ENCODE measurements around the gene ECE1. TPM values are rescaled to one million over a fixed set of nuclear protein-coding genes. Genes with fewer than 3 reads are reported as not detected.
A peak's percentile ranks its signal among the peaks of the same experiment; 100 is the strongest.

ECE1 gene
- total and polyA plus RNA-seq, 2 of the 13 experiments (the other 11 are each of a cell fraction or from before 2014, with no cell fraction given) = 13.5 to 21.2 TPM

GRCh38 chr1:21326861-21327344 lies 36.6 kb upstream of the ECE1 start (continued):
- peak; percentile 37; the same call in 1 of the 2 replicates for TF ChIP-seq FOXP4 (CRISPR knock-in tag; IDR thresholded peaks at IDR 0.05)
- peak; percentile 52 for TF ChIP-seq HNF4A (CRISPR knock-in tag; IDR thresholded peaks at IDR 0.05)
- TF ChIP-seq PAXIP1 (CRISPR knock-in tag; conservative IDR thresholded peaks at IDR 0.05) = peak; percentile 60
- peak; percentile 70 for TF ChIP-seq ZNF687 (CRISPR knock-in tag; IDR thresholded peaks at IDR 0.05)
- 0 out of 2 replicates have a peak, but pooled peaks have one; percentile 10 for TF ChIP-seq GATAD2A (CRISPR knock-in tag; IDR thresholded peaks at IDR 0.05)

Measured in HepG2 (cell line).